Natural killer cell (primary cell): ENCODE data around the gene ZNRD2. TPM values are rescaled to one million over a fixed set of nuclear protein-coding genes. Genes with fewer than 3 reads are reported as not detected.

Experiments used
- ATAC-seq, 3 donors: fragments of 150-1000 bp in 2 of 3; fragments of 200-7000 bp in 1 of 3; cut with Tn5 transposase; 1 replicate in 1 of 3; 2 replicates in 2 of 3; pipeline ENCODE4 v1.10.0; 2021; ENCODE audit warnings: mild to moderate bottlenecking in 2 of 3, moderate library complexity in 2 of 3
- DNase-seq, 2 donors: peaks; one replicate each; pipeline versions ENCODE4 v3.0.0 to v3.0.0-alpha.2; 2013 to 2021; ENCODE audit warnings: mixed read lengths in 1 of 2
- H3K27ac ChIP-seq: one replicate; pipeline ENCODE4 v1.5.1; 2013; ENCODE audit warnings: mild to moderate bottlenecking, low read length
- H3K27me3 ChIP-seq: one replicate; pipeline ENCODE4 v1.6.1; 2013; ENCODE audit warnings: low read length; ENCODE audit not compliant: control insufficient read depth, insufficient read depth
- H3K36me3 ChIP-seq: one replicate; pipeline ENCODE4 v1.6.1; 2013; ENCODE audit warnings: low read length; ENCODE audit not compliant: control insufficient read depth, insufficient read depth
- H3K4me1 ChIP-seq: one replicate; pipeline ENCODE4 v1.6.1; 2013; ENCODE audit warnings: low read length; ENCODE audit not compliant: control insufficient read depth, insufficient read depth
- H3K4me3 ChIP-seq: one replicate; pipeline ENCODE4 v1.5.1; 2013; ENCODE audit warnings: low read length
- H3K9me3 ChIP-seq: one replicate; pipeline ENCODE4 v1.6.1; 2013; ENCODE audit warnings: low read length; ENCODE audit not compliant: control insufficient read depth, insufficient read depth
- H3K27ac Mint-ChIP-seq, 2 donors: one replicate each; pipeline ENCODE4 v1.8.0; 2022; ENCODE audit warnings: mild to moderate bottlenecking in 2 of 2, mixed read lengths in 2 of 2, moderate library complexity in 1 of 2
- H3K27me3 Mint-ChIP-seq, 2 donors: one replicate each; pipeline ENCODE4 v1.8.0; 2022; ENCODE audit warnings: low read depth in 2 of 2, mixed read lengths in 2 of 2
- H3K36me3 Mint-ChIP-seq: one replicate; pipeline ENCODE4 v1.8.0; 2022; ENCODE audit warnings: mixed read lengths
- H3K4me1 Mint-ChIP-seq, 2 donors: one replicate each; pipeline ENCODE4 v1.8.0; 2022; ENCODE audit warnings: mixed read lengths in 2 of 2
- H3K4me3 Mint-ChIP-seq: one replicate; pipeline ENCODE4 v1.8.0; 2022; ENCODE audit warnings: mild to moderate bottlenecking, moderate library complexity, mixed read lengths
- H3K9me3 Mint-ChIP-seq, 2 donors: one replicate each; pipeline ENCODE4 v1.8.0; 2022; ENCODE audit warnings: mixed read lengths in 2 of 2
- WGBS: methylation state at CpG from one replicate; pipeline ENCODE4 v1.1.7; 2013; ENCODE audit warnings: missing lambda C conversion rate; ENCODE audit not compliant: insufficient coverage; 5-methylcytosine and 5-hydroxymethylcytosine counted together
- intact Hi-C: fragments of 100-400 bp; cut with micrococcal nuclease; formaldehyde crosslinking; loops from one replicate; pipeline ENCODE4 v1.14.2; 2022
- total RNA-seq, 4 donors: library from RNA; stranded (reverse); fragments of 120-200 nt in 1 of 4; gene quantifications; one replicate each; pipeline versions ENCODE4 v1.2.3 to v1.2.4, GENCODE V29; 2013 to 2022
- TF ChIP-seq, protein P1 (sequence below): fragments of 200-600 bp; IDR thresholded peaks from one replicate; pipeline ENCODE4 v1.8.0; 2022; ENCODE audit warnings: antibody characterized with exemption

ZNRD2 gene
- total RNA-seq, 3 donors from 2014 or later (not counting 1 experiment from before 2014, with no cell fraction given): 40.9 to 64.1 (median 60.0) TPM

- intact Hi-C loops: loop anchor here (10.0 kb wide), 1 partner anchor 215 kb away; no protein-coding TSS in a partner anchor
- Histone ChIP-seq H3K27me3 (no peaks in the 10 kb centered on the region), H3K36me3 (peaks cover 43% of the 10 kb centered on the region), H3K4me1 (peaks cover 35% of the 10 kb centered on the region), H3K9me3 (no peaks in the 10 kb centered on the region), H3K4me3 (no peak overlapping the region), H3K27ac (no peak overlapping the region)
- Mint-ChIP-seq H3K4me1 (peaks cover 30 to 62% of the 10 kb centered on the region in 2 donors), H3K27me3 (no peaks in the 10 kb centered on the region), H3K27ac (peak overlapping the region; percentile 14 to 30), H3K4me3 (no peak overlapping the region), H3K36me3 (no peaks in the 10 kb centered on the region), H3K9me3 (no peaks in the 10 kb centered on the region)
- no peak for ATAC-seq
- 94% methylated on average over 19 of the region's 19 CpGs for WGBS
- TF ChIP-seq, protein P1, sequence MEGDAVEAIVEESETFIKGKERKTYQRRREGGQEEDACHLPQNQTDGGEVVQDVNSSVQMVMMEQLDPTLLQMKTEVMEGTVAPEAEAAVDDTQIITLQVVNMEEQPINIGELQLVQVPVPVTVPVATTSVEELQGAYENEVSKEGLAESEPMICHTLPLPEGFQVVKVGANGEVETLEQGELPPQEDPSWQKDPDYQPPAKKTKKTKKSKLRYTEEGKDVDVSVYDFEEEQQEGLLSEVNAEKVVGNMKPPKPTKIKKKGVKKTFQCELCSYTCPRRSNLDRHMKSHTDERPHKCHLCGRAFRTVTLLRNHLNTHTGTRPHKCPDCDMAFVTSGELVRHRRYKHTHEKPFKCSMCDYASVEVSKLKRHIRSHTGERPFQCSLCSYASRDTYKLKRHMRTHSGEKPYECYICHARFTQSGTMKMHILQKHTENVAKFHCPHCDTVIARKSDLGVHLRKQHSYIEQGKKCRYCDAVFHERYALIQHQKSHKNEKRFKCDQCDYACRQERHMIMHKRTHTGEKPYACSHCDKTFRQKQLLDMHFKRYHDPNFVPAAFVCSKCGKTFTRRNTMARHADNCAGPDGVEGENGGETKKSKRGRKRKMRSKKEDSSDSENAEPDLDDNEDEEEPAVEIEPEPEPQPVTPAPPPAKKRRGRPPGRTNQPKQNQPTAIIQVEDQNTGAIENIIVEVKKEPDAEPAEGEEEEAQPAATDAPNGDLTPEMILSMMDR: no peak
- no peak for DNase-seq
Observed at GRCh38 chr11:65580031-65580692, 9.9 kb downstream of the ZNRD2 start.

DNA sequence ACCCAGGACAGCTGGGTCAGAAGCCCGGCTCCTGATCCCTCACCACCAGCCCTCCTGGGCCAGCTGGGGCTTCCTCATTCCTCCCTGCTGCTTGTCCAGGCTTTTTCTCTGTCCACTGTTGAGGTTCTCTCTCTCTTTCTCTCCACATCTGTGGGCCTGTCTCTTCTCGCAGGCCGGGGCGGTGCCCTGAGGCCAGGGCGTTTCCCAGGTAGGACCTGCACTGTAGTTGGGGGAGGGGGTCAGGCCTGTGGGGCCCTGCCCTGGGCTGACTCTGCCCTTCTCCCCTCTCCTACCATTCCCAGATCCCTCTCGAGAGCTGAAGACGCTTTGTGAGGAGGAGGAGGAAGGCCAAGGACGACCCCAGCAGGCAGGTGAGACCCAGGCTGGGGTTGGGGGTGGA is 10.5 kb downstream of the ZNRD2 start:
- no peaks in the 10 kb centered on the region for H3K9me3 ChIP-seq
- TF ChIP-seq, protein P1: no peak
- WGBS: 89% methylated on average over 3 of the region's 8 CpGs
- Mint-ChIP-seq H3K27me3 (no peaks in the 10 kb centered on the region), H3K36me3 (no peaks in the 10 kb centered on the region), H3K27ac (peak overlapping the region in 1 of 2 donors; percentile 30), H3K4me1 (peaks cover 24 to 57% of the 10 kb centered on the region in 2 donors), H3K4me3 (no peak overlapping the region), H3K9me3 (no peaks in the 10 kb centered on the region)
- no peak overlapping the region for H3K4me3 ChIP-seq
- no peak overlapping the region for H3K27ac ChIP-seq
- ATAC-seq: no peak
- peaks cover 30% of the 10 kb centered on the region for H3K4me1 ChIP-seq
- intact Hi-C loops: loop anchor here (10.0 kb wide), 1 partner anchor 216 kb away; no protein-coding TSS in a partner anchor
- DNase-seq: no peak
- no peaks in the 10 kb centered on the region for H3K27me3 ChIP-seq
- H3K36me3 ChIP-seq: peaks cover 48% of the 10 kb centered on the region

GRCh38 chr11:65581928-65582327 is 11.7 kb downstream of the ZNRD2 start:
- no peak overlapping the region for H3K27ac ChIP-seq
- H3K36me3 Mint-ChIP-seq: no peaks in the 10 kb centered on the region
- peaks cover 26% of the 10 kb centered on the region for H3K4me1 ChIP-seq
- peaks cover 24 to 59% of the 10 kb centered on the region in 2 donors for H3K4me1 Mint-ChIP-seq
- peak overlapping the region; percentile 74 to 81 for H3K27ac Mint-ChIP-seq
- no peak overlapping the region for H3K4me3 Mint-ChIP-seq
- ATAC-seq (no peak), DNase-seq (no peak)
- WGBS: 96% methylated on average over 3 of the region's 3 CpGs
- H3K27me3 ChIP-seq: no peaks in the 10 kb centered on the region
- TF ChIP-seq, protein P1: no peak
- H3K27me3 Mint-ChIP-seq: no peaks in the 10 kb centered on the region
- intact Hi-C loops: loop anchor here (10.0 kb wide), 1 partner anchor 217 kb away; no protein-coding TSS in a partner anchor
- H3K9me3 Mint-ChIP-seq: no peaks in the 10 kb centered on the region
- H3K9me3 ChIP-seq: no peaks in the 10 kb centered on the region
- H3K4me3 ChIP-seq: no peak overlapping the region
- H3K36me3 ChIP-seq: peaks cover 57% of the 10 kb centered on the region
